ENCODE measurements around the gene NAPSA.

DNA sequence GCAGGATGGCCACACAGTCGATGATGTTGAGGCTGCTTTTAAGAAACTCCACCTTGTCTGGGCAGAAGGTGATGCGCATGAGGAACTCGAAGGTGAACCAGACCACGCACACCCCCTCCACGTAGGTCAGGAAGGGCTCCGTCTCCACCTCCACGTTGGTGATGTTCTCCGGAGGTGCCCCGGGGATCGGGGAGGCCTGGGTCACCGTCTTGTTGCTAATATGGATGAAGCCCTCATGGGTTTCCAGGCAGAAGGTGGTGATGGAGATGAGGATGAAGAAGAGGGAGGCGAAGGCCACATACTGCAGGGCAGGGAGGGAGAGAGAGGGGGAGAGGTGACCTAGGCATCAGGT, 41.7 kb downstream of the NAPSA start:
- TF ChIP-seq, protein P1, sequence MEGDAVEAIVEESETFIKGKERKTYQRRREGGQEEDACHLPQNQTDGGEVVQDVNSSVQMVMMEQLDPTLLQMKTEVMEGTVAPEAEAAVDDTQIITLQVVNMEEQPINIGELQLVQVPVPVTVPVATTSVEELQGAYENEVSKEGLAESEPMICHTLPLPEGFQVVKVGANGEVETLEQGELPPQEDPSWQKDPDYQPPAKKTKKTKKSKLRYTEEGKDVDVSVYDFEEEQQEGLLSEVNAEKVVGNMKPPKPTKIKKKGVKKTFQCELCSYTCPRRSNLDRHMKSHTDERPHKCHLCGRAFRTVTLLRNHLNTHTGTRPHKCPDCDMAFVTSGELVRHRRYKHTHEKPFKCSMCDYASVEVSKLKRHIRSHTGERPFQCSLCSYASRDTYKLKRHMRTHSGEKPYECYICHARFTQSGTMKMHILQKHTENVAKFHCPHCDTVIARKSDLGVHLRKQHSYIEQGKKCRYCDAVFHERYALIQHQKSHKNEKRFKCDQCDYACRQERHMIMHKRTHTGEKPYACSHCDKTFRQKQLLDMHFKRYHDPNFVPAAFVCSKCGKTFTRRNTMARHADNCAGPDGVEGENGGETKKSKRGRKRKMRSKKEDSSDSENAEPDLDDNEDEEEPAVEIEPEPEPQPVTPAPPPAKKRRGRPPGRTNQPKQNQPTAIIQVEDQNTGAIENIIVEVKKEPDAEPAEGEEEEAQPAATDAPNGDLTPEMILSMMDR (IDR thresholded peaks at IDR 0.05), result no peak
- no peak for TF ChIP-seq POLR2A (IDR thresholded peaks at IDR 0.05)

All from prostate gland (tissue), 2 donors.